Transverse colon (tissue), 4 donors: ENCODE results near the gene ATXN2L.
"Not testable (repeated sequence)": the region's sequence is repeated elsewhere in the genome, so short reads cannot be mapped to it uniquely, and the experiment has no call there.

Experiments used
- CTCF ChIP-seq, 5 experiments: fragments of 200-600 bp in 3 of 5; fragments of 450-650 bp in 2 of 5; sonication (generic) in 3 of 5; IDR thresholded peaks; 1 replicate in 2 of 5; 2 replicates in 3 of 5; pipeline ENCODE4 v1.5.1; 2016 to 2017; ENCODE audit warnings: antibody characterized with exemption in 5 of 5, inconsistent platforms in 3 of 5, mild to moderate bottlenecking in 2 of 5, moderate library complexity in 1 of 5
- EP300 ChIP-seq: sonication (generic); formaldehyde crosslinking; IDR thresholded peaks from one replicate; pipeline ENCODE4 v1.6.1; 2017; ENCODE audit warnings: antibody characterized with exemption, low read depth
- POLR2A ChIP-seq: fragments of 450-650 bp; IDR thresholded peaks from one replicate; pipeline ENCODE4 v1.6.1; 2016; ENCODE audit warnings: antibody characterized with exemption, mild to moderate bottlenecking, moderate library complexity
- POLR2AphosphoS5 ChIP-seq, 3 donors: sonication (generic); formaldehyde crosslinking; IDR thresholded peaks; one replicate each; pipeline ENCODE4 v1.6.1; 2016; ENCODE audit warnings: antibody characterized with exemption in 3 of 3

GRCh38 chr16:28782357-28782756 is 40.4 kb upstream of the ATXN2L start:
- TF ChIP-seq CTCF (IDR thresholded peaks at IDR 0.05); POLR2A; EP300; POLR2AphosphoS5 (IDR thresholded peaks at IDR 0.05): not testable (repeated sequence)
